ENCODE results near the gene ARL5A.

The ARL5A gene

GRCh38 chr2:151780938-151781337, 47.3 kb downstream of the ARL5A start:
- no peak overlapping the region for H3K4me3 ChIP-seq (replicated peaks; ENCODE audit: insufficient read depth, low read length)
- DNase-seq (ENCODE audit: low read depth in 1 of 2, low spot score in 1 of 2): no peak
- H3K27me3 ChIP-seq (ENCODE audit: insufficient read depth, poor library complexity, severe bottlenecking): no peaks in the 10 kb centered on the region
- H3K27ac ChIP-seq (replicated peaks): no peak overlapping the region
- TF ChIP-seq GABPA (IDR thresholded peaks at IDR 0.05; ENCODE audit: low read depth) (no peak), POLR2AphosphoS5 (IDR thresholded peaks at IDR 0.05; ENCODE audit: low read depth) (no peak)

- TF ChIP-seq SPI1 (IDR thresholded peaks at IDR 0.05; ENCODE audit: borderline replicate concordance, low read depth): no peak
- no peak for TF ChIP-seq POLR2AphosphoS5 (IDR thresholded peaks at IDR 0.05; ENCODE audit: low read depth)
- no peak for TF ChIP-seq CTCF (IDR thresholded peaks at IDR 0.05; ENCODE audit: insufficient read depth, low read length)
- no peak for TF ChIP-seq GABPA (IDR thresholded peaks at IDR 0.05; ENCODE audit: low read depth)
- no peak for TF ChIP-seq REST (IDR thresholded peaks at IDR 0.05; ENCODE audit: insufficient replicate concordance, low read depth)
- H3K27ac ChIP-seq (replicated peaks): no peak overlapping the region
- no peaks in the 10 kb centered on the region for H3K27me3 ChIP-seq (ENCODE audit: insufficient read depth, poor library complexity, severe bottlenecking)
- no peak for DNase-seq (ENCODE audit: low read depth in 1 of 2, low spot score in 1 of 2)
- no peak overlapping the region for H3K4me3 ChIP-seq (replicated peaks; ENCODE audit: insufficient read depth, low read length)
Measured at GRCh38 chr2:151777935-151778334, 50.3 kb downstream of the ARL5A start.

- DNase-seq (ENCODE audit: low read depth in 1 of 2, low spot score in 1 of 2): no peak
- no peak overlapping the region for H3K27ac ChIP-seq (replicated peaks)
- TF ChIP-seq REST (IDR thresholded peaks at IDR 0.05; ENCODE audit: insufficient replicate concordance, low read depth) (no peak), CTCF (IDR thresholded peaks at IDR 0.05; ENCODE audit: insufficient read depth, low read length) (no peak), SPI1 (IDR thresholded peaks at IDR 0.05; ENCODE audit: borderline replicate concordance, low read depth) (no peak), GABPA (IDR thresholded peaks at IDR 0.05; ENCODE audit: low read depth) (no peak), POLR2AphosphoS5 (IDR thresholded peaks at IDR 0.05; ENCODE audit: low read depth) (no peak)
- no peaks in the 10 kb centered on the region for H3K27me3 ChIP-seq (ENCODE audit: insufficient read depth, poor library complexity, severe bottlenecking)
- H3K4me3 ChIP-seq (replicated peaks; ENCODE audit: insufficient read depth, low read length): no peak overlapping the region
Measured at GRCh38 chr2:151777487-151777886, 50.7 kb downstream of the ARL5A start.

- Histone ChIP-seq H3K27me3 (ENCODE audit: insufficient read depth, poor library complexity, severe bottlenecking) (no peaks in the 10 kb centered on the region), H3K4me3 (replicated peaks; ENCODE audit: insufficient read depth, low read length) (no peak overlapping the region), H3K27ac (replicated peaks) (no peak overlapping the region)
- no peak for DNase-seq (ENCODE audit: low read depth in 1 of 2, low spot score in 1 of 2)
- TF ChIP-seq GABPA (IDR thresholded peaks at IDR 0.05; ENCODE audit: low read depth) (no peak), REST (IDR thresholded peaks at IDR 0.05; ENCODE audit: insufficient replicate concordance, low read depth) (no peak), CTCF (IDR thresholded peaks at IDR 0.05; ENCODE audit: insufficient read depth, low read length) (no peak), SPI1 (IDR thresholded peaks at IDR 0.05; ENCODE audit: borderline replicate concordance, low read depth) (no peak), POLR2AphosphoS5 (IDR thresholded peaks at IDR 0.05; ENCODE audit: low read depth) (no peak)
Measured at GRCh38 chr2:151776367-151776766, 51.9 kb downstream of the ARL5A start.

Measured in HL-60 (cell line).